AG09309 (cell line): Measurements from ENCODE around the gene GLRX.
A peak's percentile ranks its signal among the peaks of the same experiment; 100 is the strongest.

Experiments
- DNase-seq: peaks from one replicate; pipeline ENCODE4 v3.0.0-alpha.2; 2010; ENCODE audit warnings: low read depth
- H3K4me3 ChIP-seq: 2 replicates; pipeline ENCODE4 v1.5.1; 2011; ENCODE audit warnings: mild to moderate bottlenecking, low read depth, low read length, moderate library complexity; ENCODE audit not compliant: control insufficient read depth
- TF ChIP-seq, protein P1 (sequence below): IDR thresholded peaks from 2 replicates; pipeline ENCODE4 v1.5.1; 2011; ENCODE audit warnings: mild to moderate bottlenecking, low read depth, low read length, inconsistent platforms; ENCODE audit not compliant: insufficient read depth, control insufficient read depth; ENCODE audit errors: missing control alignments

GLRX gene

DNA sequence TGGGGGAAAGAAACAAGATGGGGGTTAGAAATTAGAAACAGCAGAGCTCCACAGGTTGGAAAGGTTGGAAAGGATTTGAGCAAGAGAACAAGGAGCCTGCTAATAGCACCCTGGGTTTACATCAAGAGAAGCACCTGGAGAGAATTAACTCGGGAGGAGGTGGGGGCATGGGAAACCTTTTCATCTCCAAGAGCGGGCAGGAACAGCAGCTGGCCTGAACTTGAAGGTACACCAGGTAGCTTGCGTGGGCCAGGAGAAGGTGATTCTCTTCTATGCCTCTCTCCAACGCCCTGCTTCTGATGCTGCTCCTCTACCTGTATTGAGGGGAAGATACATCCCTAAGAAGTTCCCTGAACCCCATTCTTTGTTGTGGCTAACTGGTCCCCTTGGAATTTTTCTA, 37.1 kb upstream of the GLRX start:
- TF ChIP-seq, protein P1, sequence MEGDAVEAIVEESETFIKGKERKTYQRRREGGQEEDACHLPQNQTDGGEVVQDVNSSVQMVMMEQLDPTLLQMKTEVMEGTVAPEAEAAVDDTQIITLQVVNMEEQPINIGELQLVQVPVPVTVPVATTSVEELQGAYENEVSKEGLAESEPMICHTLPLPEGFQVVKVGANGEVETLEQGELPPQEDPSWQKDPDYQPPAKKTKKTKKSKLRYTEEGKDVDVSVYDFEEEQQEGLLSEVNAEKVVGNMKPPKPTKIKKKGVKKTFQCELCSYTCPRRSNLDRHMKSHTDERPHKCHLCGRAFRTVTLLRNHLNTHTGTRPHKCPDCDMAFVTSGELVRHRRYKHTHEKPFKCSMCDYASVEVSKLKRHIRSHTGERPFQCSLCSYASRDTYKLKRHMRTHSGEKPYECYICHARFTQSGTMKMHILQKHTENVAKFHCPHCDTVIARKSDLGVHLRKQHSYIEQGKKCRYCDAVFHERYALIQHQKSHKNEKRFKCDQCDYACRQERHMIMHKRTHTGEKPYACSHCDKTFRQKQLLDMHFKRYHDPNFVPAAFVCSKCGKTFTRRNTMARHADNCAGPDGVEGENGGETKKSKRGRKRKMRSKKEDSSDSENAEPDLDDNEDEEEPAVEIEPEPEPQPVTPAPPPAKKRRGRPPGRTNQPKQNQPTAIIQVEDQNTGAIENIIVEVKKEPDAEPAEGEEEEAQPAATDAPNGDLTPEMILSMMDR = no peak
- no peak for DNase-seq
- H3K4me3 ChIP-seq = peak overlapping the region; percentile 17

DNA sequence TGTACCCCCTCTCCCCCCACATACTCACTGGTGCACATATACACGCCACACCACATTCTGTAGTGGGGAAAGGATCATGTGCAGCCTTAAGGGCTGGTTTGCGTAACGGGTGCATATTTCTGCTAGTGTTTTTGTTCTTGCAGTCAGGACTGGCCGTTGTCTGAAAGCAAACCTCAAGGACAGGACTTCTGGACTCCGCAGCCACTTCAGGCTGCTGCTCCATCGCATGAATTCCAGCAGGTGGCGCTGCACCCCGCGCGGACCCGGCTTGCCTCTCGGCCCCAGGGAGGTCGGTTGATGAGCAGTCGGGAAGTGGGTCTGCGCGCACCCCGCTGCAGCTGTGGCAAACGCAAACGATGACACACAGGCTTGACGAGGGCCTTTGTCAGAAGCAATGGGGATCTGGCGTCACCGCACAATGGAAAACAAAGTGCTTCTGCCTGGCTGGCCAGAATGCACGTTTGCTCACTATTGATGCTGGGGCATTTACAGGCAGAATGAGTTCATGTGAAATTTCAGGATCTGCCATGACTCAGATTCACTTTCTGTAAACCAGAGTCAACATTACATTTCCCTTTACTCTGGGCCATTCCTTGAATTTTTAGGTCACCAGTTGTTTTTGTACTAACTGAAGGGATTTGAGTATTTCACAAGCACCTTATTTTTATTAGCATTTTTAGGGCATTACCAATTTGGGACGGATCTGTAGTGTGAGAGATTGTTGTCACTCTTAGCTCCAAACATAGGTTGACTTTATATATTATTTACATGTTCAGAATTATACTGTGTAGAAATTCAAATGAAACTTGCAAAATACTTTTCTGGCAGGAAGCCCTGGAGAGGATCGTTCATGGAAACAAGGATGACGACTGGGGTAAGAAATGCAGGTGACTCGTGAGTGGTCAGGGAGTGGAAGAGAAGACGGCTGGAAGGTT, 36.4 kb upstream of the GLRX start:
- TF ChIP-seq, protein P1 = peak; percentile 98
- DNase-seq = peak; percentile 97
- peak overlapping the region; percentile 56 for H3K4me3 ChIP-seq

DNA sequence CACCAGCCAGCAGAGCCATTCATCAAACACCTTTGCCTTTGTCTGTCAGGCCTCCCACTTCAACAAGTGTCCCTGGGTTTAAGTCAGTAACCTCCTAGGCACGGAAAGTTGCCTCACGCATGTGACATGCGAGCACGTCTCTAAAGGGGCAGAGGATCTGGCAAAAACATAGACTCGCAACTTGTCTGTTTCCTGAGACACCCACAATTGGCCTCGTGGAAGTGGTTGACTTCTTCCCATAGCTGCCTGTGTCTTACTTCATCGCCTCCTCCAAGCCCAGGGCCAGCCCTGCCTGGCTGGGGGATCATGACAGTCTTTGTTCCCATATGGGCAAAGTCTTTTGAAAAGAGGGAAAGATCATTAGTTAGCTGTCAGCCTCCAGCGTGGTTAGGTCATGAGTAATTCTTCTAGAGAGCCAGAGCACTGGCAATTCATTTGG, 35.5 kb upstream of the GLRX start:
- H3K4me3 ChIP-seq = peak overlapping the region; percentile 56
- DNase-seq = peak; percentile 78
- TF ChIP-seq, protein P1 = no peak

DNA sequence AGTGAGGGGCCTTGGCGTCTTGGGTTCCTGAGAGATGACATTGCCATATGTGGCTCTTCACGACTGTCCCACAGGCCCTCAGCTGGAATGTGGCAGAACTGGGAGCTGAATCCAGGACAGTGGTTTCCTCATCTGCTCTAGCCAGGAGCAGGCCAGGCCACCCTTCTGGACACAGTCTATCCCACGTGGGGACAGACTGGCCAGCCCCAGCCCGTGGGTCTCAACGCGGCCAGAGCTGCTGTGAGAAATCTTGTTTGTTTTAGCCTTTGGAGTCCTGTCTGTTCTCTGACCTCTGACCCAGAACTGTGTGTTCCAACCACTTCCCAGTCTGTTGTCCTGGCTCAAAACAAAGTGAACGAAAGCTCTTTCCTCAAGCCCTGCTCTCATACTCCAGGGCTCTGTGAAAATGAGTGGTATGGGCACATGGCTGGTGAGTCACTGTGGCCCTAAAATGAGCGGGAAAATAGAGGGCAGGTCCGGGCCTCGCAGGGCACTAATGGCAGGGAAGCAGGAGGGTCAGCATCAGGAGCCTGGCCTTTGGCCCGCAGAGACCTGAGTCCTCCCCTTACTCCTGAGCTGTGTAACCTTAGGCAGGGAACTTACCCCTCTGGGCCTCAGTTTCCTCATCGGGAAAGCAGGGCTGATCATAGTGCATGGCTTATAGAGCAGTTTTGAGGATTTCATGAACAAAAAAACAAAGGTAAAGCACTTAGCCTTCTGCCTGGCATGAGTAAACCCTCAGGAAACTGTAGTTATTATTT, 34.8 kb upstream of the GLRX start:
- DNase-seq = no peak
- no peak overlapping the region for H3K4me3 ChIP-seq
- TF ChIP-seq, protein P1 = no peak

DNA sequence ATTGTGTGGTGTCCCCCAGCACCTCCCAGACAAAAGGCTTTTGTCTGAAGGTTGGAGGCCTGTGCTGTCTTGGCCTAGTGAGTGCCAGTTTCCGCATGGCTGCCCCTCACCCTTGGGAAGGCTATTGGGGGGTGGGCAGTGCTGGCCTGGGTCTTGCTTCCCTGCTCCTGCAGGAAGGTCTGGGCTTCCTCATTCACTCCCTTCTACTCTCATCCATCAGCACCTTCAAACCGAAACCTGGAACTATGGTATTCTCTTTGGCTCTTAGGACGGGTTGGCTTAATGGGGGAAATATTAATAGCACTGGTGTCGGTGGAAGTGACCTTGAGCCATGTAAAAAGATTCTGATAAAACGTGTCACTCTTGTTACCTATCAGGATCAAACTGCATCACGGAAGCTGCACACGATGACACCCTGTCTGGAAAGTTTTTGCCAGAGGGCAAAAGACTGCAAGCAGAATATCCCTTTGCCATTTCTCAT, 34.0 kb upstream of the GLRX start:
- DNase-seq = no peak
- no peak overlapping the region for H3K4me3 ChIP-seq
- TF ChIP-seq, protein P1 = no peak

DNA sequence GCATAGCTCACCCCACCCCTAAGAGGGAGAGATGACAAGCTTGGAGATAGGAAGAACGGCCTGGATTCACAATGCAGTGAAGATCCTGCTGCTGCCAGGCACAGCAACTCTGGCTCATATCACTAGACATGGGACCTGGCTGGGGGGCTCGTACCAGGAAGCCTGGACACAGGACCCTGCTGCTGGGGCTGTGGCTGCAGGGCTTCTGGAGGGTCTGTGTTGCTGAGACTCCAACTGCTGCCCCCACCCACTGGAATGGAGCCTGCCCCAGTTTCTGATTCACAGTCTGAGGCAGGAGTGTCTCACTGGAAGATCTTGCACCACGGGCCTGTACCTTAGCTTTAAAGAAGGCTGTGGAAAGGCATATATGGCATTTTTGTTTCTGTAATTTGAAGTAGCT, 31.0 kb upstream of the GLRX start:
- no peak overlapping the region for H3K4me3 ChIP-seq
- TF ChIP-seq, protein P1 = no peak
- DNase-seq = no peak
